Measurements from ENCODE around the gene PIGM.
"Not testable (repeated sequence)": the region's sequence is repeated elsewhere in the genome, so short reads cannot be mapped to it uniquely, and the experiment has no call there.

Gene PIGM

GRCh38 chr1:160061369-160062229, 29.8 kb upstream of the PIGM start:
- DNase-seq (ENCODE audit: low read depth), result no peak

- DNase-seq (ENCODE audit: low read depth), result no peak
Measured at GRCh38 chr1:160058087-160058486, 26.3 kb upstream of the PIGM start.

GRCh38 chr1:160056648-160057169, 24.9 kb upstream of the PIGM start:
- DNase-seq (ENCODE audit: low read depth), result no peak

GRCh38 chr1:160053548-160054365, 22.0 kb upstream of the PIGM start:
- no peak for DNase-seq (ENCODE audit: low read depth)

GRCh38 chr1:160052936-160053335, 21.1 kb upstream of the PIGM start:
- DNase-seq (ENCODE audit: low read depth), result no peak

GRCh38 chr1:160050619-160051018, 18.8 kb upstream of the PIGM start:
- DNase-seq (ENCODE audit: low read depth), result no peak

GRCh38 chr1:160050182-160050581, 18.4 kb upstream of the PIGM start:
- not testable (repeated sequence) for DNase-seq (ENCODE audit: low read depth)

GRCh38 chr1:160049101-160049500, 17.3 kb upstream of the PIGM start:
- no peak for DNase-seq (ENCODE audit: low read depth)

- DNase-seq (ENCODE audit: low read depth), result no peak
Measured at GRCh38 chr1:160048335-160048734, 16.5 kb upstream of the PIGM start.

- no peak for DNase-seq (ENCODE audit: low read depth)
Measured at GRCh38 chr1:160047111-160047991, 15.6 kb upstream of the PIGM start.

- no peak for DNase-seq (ENCODE audit: low read depth)
Measured at GRCh38 chr1:160046494-160047110, 14.8 kb upstream of the PIGM start.

- DNase-seq (ENCODE audit: low read depth), result no peak
Measured at GRCh38 chr1:160045653-160046052, 13.9 kb upstream of the PIGM start.

GRCh38 chr1:160043543-160043942, 11.8 kb upstream of the PIGM start:
- DNase-seq (ENCODE audit: low read depth), result no peak

- DNase-seq (ENCODE audit: low read depth), result no peak
Measured at GRCh38 chr1:160040476-160040875, 8.7 kb upstream of the PIGM start.

GRCh38 chr1:160032165-160032820, 503 bp upstream of the PIGM start:
- no peak for DNase-seq (ENCODE audit: low read depth)

- DNase-seq (ENCODE audit: low read depth), result no peak
Measured at GRCh38 chr1:160030657-160031364, 979 bp downstream of the PIGM start.

GRCh38 chr1:160028426-160028825, 3.4 kb downstream of the PIGM start:
- no peak for DNase-seq (ENCODE audit: low read depth)

GRCh38 chr1:160025314-160025713, 6.5 kb downstream of the PIGM start:
- no peak for DNase-seq (ENCODE audit: low read depth)

- no peak for DNase-seq (ENCODE audit: low read depth)
Measured at GRCh38 chr1:160024195-160024905, 7.4 kb downstream of the PIGM start.
